Activated CD8-positive, alpha-beta T cell treated with anti-CD3 and anti-CD28 coated beads for 36 hours (primary cell): Measurements from ENCODE around the gene NAALADL2. TPM values are rescaled to one million over a fixed set of nuclear protein-coding genes. Genes with fewer than 3 reads are reported as not detected.

ENCODE experiments used
- ATAC-seq: fragments of 200-7000 bp; cut with Tn5 transposase; one replicate; pipeline ENCODE4 v1.10.0; 2021; ENCODE audit warnings: mild to moderate bottlenecking, moderate library complexity
- CTCF ChIA-PET: fragments of 350-600 bp; sonication (Branson Sonifier 250); formaldehyde crosslinking; loops from one replicate; lab custom pipeline; 2021; ENCODE audit warnings: antibody characterized with exemption; lab: Charles Lee
- POLR2A ChIA-PET: fragments of 350-600 bp; sonication (Branson Sonifier 250); formaldehyde crosslinking; loops from one replicate; lab custom pipeline; 2021; ENCODE audit warnings: antibody characterized with exemption; lab: Charles Lee
- DNase-seq: peaks from one replicate; pipeline ENCODE4 v3.0.0-alpha.2; 2020
- H3K27ac Mint-ChIP-seq: one replicate; pipeline ENCODE4 v1.8.0; 2021; ENCODE audit warnings: mild to moderate bottlenecking, mixed read lengths
- H3K27me3 Mint-ChIP-seq: one replicate; pipeline ENCODE4 v1.8.0; 2021; ENCODE audit warnings: mixed read lengths
- H3K36me3 Mint-ChIP-seq: one replicate; pipeline ENCODE4 v1.8.0; 2021; ENCODE audit warnings: low read depth, mixed read lengths
- H3K4me1 Mint-ChIP-seq: one replicate; pipeline ENCODE4 v1.8.0; 2021; ENCODE audit warnings: low read depth, mixed read lengths
- H3K4me3 Mint-ChIP-seq: one replicate; pipeline ENCODE4 v1.8.0; 2021; ENCODE audit warnings: mild to moderate bottlenecking, moderate library complexity, mixed read lengths
- H3K9me3 Mint-ChIP-seq: one replicate; pipeline ENCODE4 v1.8.0; 2021; ENCODE audit warnings: mixed read lengths
- CTCF ChIP-seq: fragments of 200-600 bp; IDR thresholded peaks from one replicate; pipeline ENCODE4 v1.8.0; 2022; ENCODE audit warnings: antibody characterized with exemption, mild to moderate bottlenecking
- intact Hi-C: fragments of 100-400 bp; cut with micrococcal nuclease; formaldehyde crosslinking; loops from one replicate; pipeline ENCODE4 v1.10.0; 2022
- total RNA-seq, 2 experiments: library from RNA; stranded (reverse); gene quantifications; one replicate each; pipeline ENCODE4 v1.2.3, GENCODE V29; 2021

NAALADL2 gene
- total RNA-seq, 2 experiments from 2014 or later = 0.60 TPM; not detected in 1

- TF ChIP-seq CTCF = no peak
- Mint-ChIP-seq H3K4me1 (no peaks in the 10 kb centered on the region), H3K9me3 (peaks cover 4% of the 10 kb centered on the region), H3K36me3 (no peaks in the 10 kb centered on the region), H3K27me3 (no peaks in the 10 kb centered on the region), H3K4me3 (no peak overlapping the region), H3K27ac (no peak overlapping the region)
- ATAC-seq = no peak
- ChIA-PET CTCF (no interaction called here), POLR2A (no interaction called here)
- no peak for DNase-seq
- intact Hi-C loops = no loop called here
These were observed 800.7 kb downstream of the NAALADL2 start for GRCh38 chr3:175659670-175660350.

GRCh38 chr3:175662815-175663214 is 803.7 kb downstream of the NAALADL2 start:
- ChIA-PET POLR2A (no interaction called here), CTCF (no interaction called here)
- intact Hi-C loops = no loop called here
- DNase-seq = no peak
- Mint-ChIP-seq H3K9me3 (peaks cover 3% of the 10 kb centered on the region), H3K4me1 (no peaks in the 10 kb centered on the region), H3K36me3 (no peaks in the 10 kb centered on the region), H3K27me3 (no peaks in the 10 kb centered on the region), H3K4me3 (no peak overlapping the region), H3K27ac (no peak overlapping the region)
- no peak for ATAC-seq
- TF ChIP-seq CTCF = no peak

- intact Hi-C loops = no loop called here
- Mint-ChIP-seq H3K27me3 (no peaks in the 10 kb centered on the region), H3K4me3 (no peak overlapping the region), H3K4me1 (no peaks in the 10 kb centered on the region), H3K27ac (no peak overlapping the region), H3K9me3 (peaks cover 3% of the 10 kb centered on the region), H3K36me3 (no peaks in the 10 kb centered on the region)
- DNase-seq (no peak), ATAC-seq (no peak)
- ChIA-PET CTCF (no interaction called here), POLR2A (interaction anchor here (1.2 kb wide), 1 partner anchor 12 kb away, joined by 3 read pairs; no protein-coding TSS in a partner anchor)
- TF ChIP-seq CTCF = no peak
These were observed 805.8 kb downstream of the NAALADL2 start for GRCh38 chr3:175664911-175665310.

- Mint-ChIP-seq H3K4me3 (no peak overlapping the region), H3K9me3 (peaks cover 2% of the 10 kb centered on the region), H3K4me1 (no peaks in the 10 kb centered on the region), H3K27ac (no peak overlapping the region), H3K27me3 (no peaks in the 10 kb centered on the region), H3K36me3 (no peaks in the 10 kb centered on the region)
- intact Hi-C loops = no loop called here
- DNase-seq = no peak
- ATAC-seq = no peak
- ChIA-PET POLR2A (no interaction called here), CTCF (no interaction called here)
- no peak for TF ChIP-seq CTCF
These were observed 809.2 kb downstream of the NAALADL2 start for GRCh38 chr3:175668300-175668699.

- no peak for TF ChIP-seq CTCF
- ATAC-seq (no peak), DNase-seq (no peak)
- H3K4me3 Mint-ChIP-seq = no peak overlapping the region
- H3K36me3 Mint-ChIP-seq = no peaks in the 10 kb centered on the region
- H3K27me3 Mint-ChIP-seq = no peaks in the 10 kb centered on the region
- peaks cover 2% of the 10 kb centered on the region for H3K9me3 Mint-ChIP-seq
- H3K27ac Mint-ChIP-seq = no peak overlapping the region
- CTCF ChIA-PET = no interaction called here
- H3K4me1 Mint-ChIP-seq = no peaks in the 10 kb centered on the region
- POLR2A ChIA-PET = no interaction called here
- intact Hi-C loops = no loop called here
These were observed 811.4 kb downstream of the NAALADL2 start for GRCh38 chr3:175670557-175670956.
